OCI-LY1 (cell line): ENCODE data around the gene CLECL1.

Source experiments
- H2AFZ ChIP-seq: fragments of 200-600 bp; sonication (generic), shearing (Covaris generic); 2 replicates; pipeline ENCODE4 v1.6.0; 2014; ENCODE audit warnings: antibody characterized with exemption, mild to moderate bottlenecking, low read length
- H3F3A ChIP-seq: fragments of 200-600 bp; sonication (generic), shearing (Covaris generic); 2 replicates; pipeline ENCODE4 v1.6.0; 2014; ENCODE audit warnings: mild to moderate bottlenecking, antibody characterized with exemption, low read length, moderate library complexity; ENCODE audit not compliant: insufficient read depth
- H3K27ac ChIP-seq: fragments of 200-600 bp; sonication (generic); 2 replicates; pipeline ENCODE4 v1.5.1; 2014; ENCODE audit warnings: low read length, mixed run types, mild to moderate bottlenecking, low read depth; ENCODE audit not compliant: poor library complexity, severe bottlenecking
- H3K27me3 ChIP-seq: fragments of 200-600 bp; sonication (generic); 2 replicates; pipeline ENCODE4 v1.6.0; 2014; ENCODE audit warnings: antibody characterized with exemption, mild to moderate bottlenecking, low read length, moderate library complexity; ENCODE audit not compliant: insufficient read depth
- H3K36me3 ChIP-seq: fragments of 200-600 bp; sonication (generic); 2 replicates; pipeline ENCODE4 v1.6.1; 2014; ENCODE audit warnings: mild to moderate bottlenecking, antibody characterized with exemption, low read length, moderate library complexity, mixed read lengths; ENCODE audit not compliant: insufficient read depth
- H3K4me1 ChIP-seq: fragments of 200-600 bp; sonication (generic); 2 replicates; pipeline ENCODE4 v1.5.1; 2014; ENCODE audit warnings: mild to moderate bottlenecking, low read length, moderate library complexity; ENCODE audit not compliant: insufficient read depth, severe bottlenecking
- H3K4me2 ChIP-seq: fragments of 200-600 bp; sonication (generic), shearing (Covaris generic); 2 replicates; pipeline ENCODE4 v1.6.1; 2014; ENCODE audit warnings: low read length
- H3K4me3 ChIP-seq: fragments of 200-600 bp; sonication (generic); 2 replicates; pipeline ENCODE4 v1.5.1; 2014; ENCODE audit warnings: low read length, low read depth, mild to moderate bottlenecking, mixed read lengths; ENCODE audit not compliant: poor library complexity, severe bottlenecking
- H3K79me2 ChIP-seq: fragments of 200-600 bp; shearing (Covaris generic); 2 replicates; pipeline ENCODE4 v1.6.1; 2016; ENCODE audit warnings: mixed run types, low read length, mixed read lengths; ENCODE audit not compliant: insufficient read depth
- H3K9ac ChIP-seq: fragments of 200-600 bp; sonication (generic), shearing (Covaris generic); 2 replicates; pipeline ENCODE4 v1.6.1; 2014; ENCODE audit warnings: mild to moderate bottlenecking, low read length, mixed read lengths
- H3K9me2 ChIP-seq: fragments of 200-600 bp; sonication (generic), shearing (Covaris generic); 2 replicates; pipeline ENCODE4 v1.6.1; 2014; ENCODE audit warnings: low read depth, mild to moderate bottlenecking, low read length, mixed read lengths
- H3K9me3 ChIP-seq: fragments of 200-600 bp; shearing (Covaris generic); 2 replicates; pipeline ENCODE4 v1.6.1; 2014; ENCODE audit warnings: low read length, mixed read lengths
- H4K20me1 ChIP-seq: fragments of 200-600 bp; sonication (generic), shearing (Covaris generic); 2 replicates; pipeline ENCODE4 v1.6.0; 2016; ENCODE audit warnings: mild to moderate bottlenecking, low read length; ENCODE audit not compliant: insufficient read depth
- CTCF ChIP-seq: fragments of 200-600 bp; sonication (generic), shearing (Covaris generic); IDR thresholded peaks from 2 replicates; pipeline ENCODE4 v1.5.1; 2017; ENCODE audit warnings: mild to moderate bottlenecking, antibody characterized with exemption, low read length, moderate library complexity, mixed read lengths
- EZH2 ChIP-seq: fragments of 200-600 bp; sonication (generic), shearing (Covaris generic); IDR thresholded peaks from 2 replicates; pipeline ENCODE4 v1.8.0; 2017; ENCODE audit warnings: borderline replicate concordance, mixed run types, mild to moderate bottlenecking, antibody characterized with exemption, low read length, moderate library complexity, mixed read lengths

The CLECL1 gene

GRCh38 chr12:9721394-9722092 is 11.4 kb downstream of the CLECL1 start:
- no peak overlapping the region for H3K9ac ChIP-seq
- H3K4me3 ChIP-seq = no peak overlapping the region
- peaks cover 41% of the 10 kb centered on the region for H3K4me1 ChIP-seq
- H3F3A ChIP-seq = no peaks in the 10 kb centered on the region; the same call in 1 of the 2 replicates
- H3K9me3 ChIP-seq = no peaks in the 10 kb centered on the region
- H3K36me3 ChIP-seq = peaks cover 29% of the 10 kb centered on the region
- TF ChIP-seq CTCF (no peak), EZH2 (no peak)
- peak overlapping the region; percentile 59 for H3K27ac ChIP-seq
- H3K4me2 ChIP-seq = peak overlapping the region; percentile 29
- no peaks in the 10 kb centered on the region for H4K20me1 ChIP-seq
- peaks cover 17% of the 10 kb centered on the region for H3K79me2 ChIP-seq
- H3K27me3 ChIP-seq = no peaks in the 10 kb centered on the region
- H2AFZ ChIP-seq = no peak overlapping the region
- H3K9me2 ChIP-seq = no peaks in the 10 kb centered on the region

- Histone ChIP-seq H3K4me1 (peaks cover 38% of the 10 kb centered on the region), H3K27ac (no peak overlapping the region), H3K4me3 (no peak overlapping the region), H2AFZ (no peak overlapping the region), H3K36me3 (peaks cover 29% of the 10 kb centered on the region), H3F3A (no peaks in the 10 kb centered on the region), H3K79me2 (peaks cover 6% of the 10 kb centered on the region; the same call in 1 of the 2 replicates), H3K9ac (no peak overlapping the region), H4K20me1 (no peaks in the 10 kb centered on the region), H3K27me3 (no peaks in the 10 kb centered on the region), H3K4me2 (no peak overlapping the region), H3K9me2 (no peaks in the 10 kb centered on the region), H3K9me3 (no peaks in the 10 kb centered on the region)
- TF ChIP-seq EZH2 (no peak), CTCF (no peak)
Observed at GRCh38 chr12:9719790-9720189, 13.1 kb downstream of the CLECL1 start.

GRCh38 chr12:9718968-9719367 is 13.9 kb downstream of the CLECL1 start:
- Histone ChIP-seq H2AFZ (no peak overlapping the region), H4K20me1 (no peaks in the 10 kb centered on the region), H3K9me2 (no peaks in the 10 kb centered on the region), H3K27me3 (no peaks in the 10 kb centered on the region), H3K4me1 (peaks cover 33% of the 10 kb centered on the region), H3F3A (no peaks in the 10 kb centered on the region), H3K36me3 (peaks cover 29% of the 10 kb centered on the region), H3K4me3 (no peak overlapping the region), H3K79me2 (no peaks in the 10 kb centered on the region), H3K9me3 (no peaks in the 10 kb centered on the region), H3K9ac (no peak overlapping the region), H3K4me2 (no peak overlapping the region), H3K27ac (no peak overlapping the region)
- TF ChIP-seq EZH2 (no peak), CTCF (no peak)
